Cortex of kidney (tissue), 1 donor: ENCODE results near the gene THRAP3.
"Not testable (repeated sequence)": the region's sequence is repeated elsewhere in the genome, so short reads cannot be mapped to it uniquely, and the experiment has no call there.

ENCODE experiments used
- DNase-seq: peaks from one replicate; lab custom pipeline; 2025; lab: John Stamatoyannopoulos, UW

THRAP3 gene, protein sequence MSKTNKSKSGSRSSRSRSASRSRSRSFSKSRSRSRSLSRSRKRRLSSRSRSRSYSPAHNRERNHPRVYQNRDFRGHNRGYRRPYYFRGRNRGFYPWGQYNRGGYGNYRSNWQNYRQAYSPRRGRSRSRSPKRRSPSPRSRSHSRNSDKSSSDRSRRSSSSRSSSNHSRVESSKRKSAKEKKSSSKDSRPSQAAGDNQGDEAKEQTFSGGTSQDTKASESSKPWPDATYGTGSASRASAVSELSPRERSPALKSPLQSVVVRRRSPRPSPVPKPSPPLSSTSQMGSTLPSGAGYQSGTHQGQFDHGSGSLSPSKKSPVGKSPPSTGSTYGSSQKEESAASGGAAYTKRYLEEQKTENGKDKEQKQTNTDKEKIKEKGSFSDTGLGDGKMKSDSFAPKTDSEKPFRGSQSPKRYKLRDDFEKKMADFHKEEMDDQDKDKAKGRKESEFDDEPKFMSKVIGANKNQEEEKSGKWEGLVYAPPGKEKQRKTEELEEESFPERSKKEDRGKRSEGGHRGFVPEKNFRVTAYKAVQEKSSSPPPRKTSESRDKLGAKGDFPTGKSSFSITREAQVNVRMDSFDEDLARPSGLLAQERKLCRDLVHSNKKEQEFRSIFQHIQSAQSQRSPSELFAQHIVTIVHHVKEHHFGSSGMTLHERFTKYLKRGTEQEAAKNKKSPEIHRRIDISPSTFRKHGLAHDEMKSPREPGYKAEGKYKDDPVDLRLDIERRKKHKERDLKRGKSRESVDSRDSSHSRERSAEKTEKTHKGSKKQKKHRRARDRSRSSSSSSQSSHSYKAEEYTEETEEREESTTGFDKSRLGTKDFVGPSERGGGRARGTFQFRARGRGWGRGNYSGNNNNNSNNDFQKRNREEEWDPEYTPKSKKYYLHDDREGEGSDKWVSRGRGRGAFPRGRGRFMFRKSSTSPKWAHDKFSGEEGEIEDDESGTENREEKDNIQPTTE

DNA sequence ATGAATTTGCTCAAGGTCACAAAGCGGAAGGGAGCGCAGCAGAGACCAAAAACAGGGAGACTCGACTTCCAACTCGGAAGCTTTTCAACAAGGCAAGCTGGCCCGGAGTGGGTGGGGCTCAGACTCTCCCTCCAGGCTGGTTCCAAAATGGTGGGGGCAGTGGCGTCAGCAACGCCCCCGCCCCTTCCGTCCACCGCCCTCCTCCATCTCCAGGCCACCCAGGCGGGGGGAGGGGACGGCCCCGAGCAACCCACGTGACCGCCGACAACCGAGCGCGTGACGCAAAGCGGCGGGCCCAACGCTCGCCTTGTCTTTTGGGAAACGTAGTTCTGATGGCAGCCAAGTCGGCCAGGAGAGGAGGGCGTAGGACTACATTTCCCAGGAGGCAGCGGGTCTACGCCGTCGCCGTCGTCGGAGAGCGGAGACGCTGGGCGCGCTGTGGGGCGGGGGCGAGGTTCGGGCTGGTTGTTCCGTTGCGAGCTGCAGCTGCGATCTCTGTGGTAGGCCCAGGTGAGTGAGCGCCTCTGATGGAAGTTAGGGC, at the start of gene THRAP3:
TSS of gene THRAP3 (plus strand) at position 448 of the 541 bp plus-strand sequence. CDS start 58,121 bp downstream, outside the sequence.
- DNase-seq = peak; percentile 97

DNA sequence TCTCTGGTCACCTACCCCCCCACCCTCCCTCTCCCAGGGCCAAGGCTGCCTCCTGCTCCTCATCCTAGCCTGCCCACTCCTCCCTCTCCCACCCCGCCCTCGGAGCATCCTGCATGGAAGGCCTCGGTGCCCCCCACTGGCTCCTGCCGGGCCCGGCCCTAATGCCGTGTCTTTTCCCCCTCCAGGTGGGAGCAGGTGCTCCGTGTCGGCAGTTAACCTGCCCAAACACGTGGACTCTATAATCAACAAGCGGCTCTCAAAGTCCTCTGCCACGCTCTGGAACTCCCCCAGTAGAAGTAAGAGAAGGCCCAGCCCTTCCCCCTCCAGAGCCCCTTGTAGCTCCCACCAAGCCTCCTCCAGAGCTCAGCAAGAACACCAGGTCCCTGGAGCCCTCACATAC, 49.5 kb upstream of the THRAP3 start:
- DNase-seq = no peak

DNA sequence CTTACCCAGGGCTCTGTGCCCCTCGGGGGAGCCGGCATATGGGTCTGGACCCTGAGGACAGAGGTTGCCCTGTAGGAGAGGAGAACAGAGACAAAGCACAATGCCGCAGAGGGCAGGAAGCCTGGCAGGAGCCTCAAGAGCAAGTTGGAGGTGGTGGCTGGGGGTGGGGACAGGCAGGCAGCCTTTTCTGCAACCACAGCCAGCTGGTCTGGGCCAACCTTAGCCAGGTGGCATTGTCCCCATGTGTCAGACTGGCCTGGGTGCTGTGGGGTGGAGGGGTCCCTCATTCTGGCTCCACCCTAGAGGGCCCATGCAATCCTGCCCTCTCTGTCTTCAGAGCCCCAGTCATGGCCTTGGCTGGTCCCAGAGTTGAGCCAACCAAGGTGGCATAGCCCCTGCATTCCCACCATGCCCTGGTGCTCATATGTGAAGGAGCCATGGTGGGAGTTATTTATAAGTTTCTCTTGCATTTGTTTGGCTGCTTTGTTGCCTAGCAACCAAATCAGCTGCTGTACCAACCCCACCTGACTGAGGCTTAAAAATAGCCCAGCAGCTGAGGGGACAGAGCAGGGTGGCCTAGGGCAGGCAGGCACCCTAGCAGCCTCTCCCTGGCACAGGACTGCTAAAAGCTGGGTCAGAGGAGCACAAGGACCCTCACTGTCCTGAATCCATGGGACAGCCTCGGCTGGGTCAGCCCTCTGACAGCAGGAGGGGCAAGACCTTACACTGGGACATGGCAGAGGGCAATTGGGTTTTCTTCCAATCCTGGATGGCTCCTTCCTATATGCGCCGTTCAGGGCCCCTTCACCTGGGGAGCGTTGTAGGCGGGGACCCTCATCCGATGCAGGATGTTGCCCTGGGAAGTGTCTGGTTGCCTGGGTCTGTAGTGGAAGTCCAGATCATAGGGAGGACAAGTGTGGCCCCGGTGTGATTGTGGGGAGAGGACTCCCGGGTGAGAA, 48.8 kb upstream of the THRAP3 start:
- DNase-seq = no peak

DNA sequence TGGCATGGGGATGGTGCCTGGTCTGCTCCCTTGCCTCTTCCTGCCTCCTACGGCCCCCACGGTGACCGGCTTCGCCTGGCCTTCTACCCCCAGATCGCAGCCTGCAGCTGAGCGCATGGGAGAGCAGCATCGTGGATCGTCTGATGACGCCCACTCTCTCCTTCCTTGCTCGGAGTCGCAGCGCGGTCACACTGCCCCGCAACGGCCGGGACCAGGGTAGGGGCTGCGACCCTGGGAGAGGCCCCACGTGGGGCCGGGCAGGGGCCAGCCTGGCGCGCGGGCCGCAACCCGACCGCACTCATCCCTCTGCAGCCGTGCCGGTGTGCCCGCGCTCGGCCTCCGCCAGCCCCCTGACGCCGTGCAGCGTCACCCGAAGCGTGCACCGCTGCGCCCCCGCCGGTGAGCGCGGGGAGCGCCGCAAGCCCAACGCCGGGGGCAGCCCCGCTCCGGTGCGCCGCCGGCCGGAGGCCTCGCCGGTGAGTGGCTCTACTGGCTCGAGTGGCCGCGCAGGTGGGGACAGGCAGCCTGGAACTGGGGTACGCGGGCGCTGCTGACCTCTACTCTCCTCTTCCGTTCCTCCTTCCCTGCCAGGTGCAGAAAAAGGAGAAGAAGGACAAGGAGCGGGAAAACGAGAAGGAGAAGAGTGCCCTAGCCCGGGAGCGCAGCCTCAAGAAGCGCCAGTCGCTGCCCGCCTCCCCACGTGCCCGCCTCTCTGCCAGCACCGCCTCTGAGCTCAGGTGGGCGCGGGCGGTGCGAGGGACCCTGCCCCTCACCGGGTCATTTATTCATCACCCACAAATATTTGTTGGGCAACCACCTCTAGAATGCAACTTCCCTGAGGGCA, 47.9 kb upstream of the THRAP3 start:
- no peak for DNase-seq

DNA sequence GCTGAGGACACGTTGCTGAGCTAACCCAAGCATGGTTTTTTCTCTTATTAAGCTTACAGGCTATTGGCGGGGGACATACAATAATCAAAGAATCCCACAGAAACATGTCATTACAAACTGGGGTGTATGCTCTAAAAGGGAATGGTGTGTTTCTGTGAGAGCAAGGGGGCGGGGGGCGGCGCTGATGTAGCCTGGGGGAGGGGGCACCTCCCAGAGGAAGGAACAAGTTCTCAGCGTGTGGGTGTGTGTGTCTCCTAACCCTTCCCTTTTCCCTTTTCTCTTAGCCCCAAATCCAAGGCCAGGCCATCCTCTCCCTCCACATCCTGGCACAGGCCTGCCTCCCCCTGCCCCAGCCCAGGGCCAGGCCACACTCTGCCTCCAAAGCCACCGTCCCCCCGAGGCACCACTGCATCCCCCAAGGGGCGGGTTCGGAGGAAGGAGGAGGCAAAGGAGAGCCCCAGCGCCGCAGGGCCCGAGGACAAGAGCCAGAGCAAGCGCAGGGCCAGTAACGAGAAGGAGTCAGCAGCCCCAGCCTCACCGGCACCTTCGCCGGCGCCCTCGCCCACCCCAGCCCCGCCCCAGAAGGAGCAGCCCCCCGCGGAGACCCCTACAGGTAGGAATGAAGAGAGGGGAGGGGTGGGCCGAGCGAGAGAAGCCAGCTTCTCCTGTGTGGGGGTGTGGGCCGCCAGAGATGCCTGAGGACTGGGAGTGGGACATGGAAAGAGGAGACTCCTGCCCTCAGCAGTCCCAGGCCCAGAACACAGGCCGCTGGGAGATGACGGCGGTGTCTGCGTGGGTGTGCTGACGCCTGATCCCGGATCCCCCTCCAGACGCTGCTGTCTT, 46.4 kb upstream of the THRAP3 start:
- DNase-seq = no peak

DNA sequence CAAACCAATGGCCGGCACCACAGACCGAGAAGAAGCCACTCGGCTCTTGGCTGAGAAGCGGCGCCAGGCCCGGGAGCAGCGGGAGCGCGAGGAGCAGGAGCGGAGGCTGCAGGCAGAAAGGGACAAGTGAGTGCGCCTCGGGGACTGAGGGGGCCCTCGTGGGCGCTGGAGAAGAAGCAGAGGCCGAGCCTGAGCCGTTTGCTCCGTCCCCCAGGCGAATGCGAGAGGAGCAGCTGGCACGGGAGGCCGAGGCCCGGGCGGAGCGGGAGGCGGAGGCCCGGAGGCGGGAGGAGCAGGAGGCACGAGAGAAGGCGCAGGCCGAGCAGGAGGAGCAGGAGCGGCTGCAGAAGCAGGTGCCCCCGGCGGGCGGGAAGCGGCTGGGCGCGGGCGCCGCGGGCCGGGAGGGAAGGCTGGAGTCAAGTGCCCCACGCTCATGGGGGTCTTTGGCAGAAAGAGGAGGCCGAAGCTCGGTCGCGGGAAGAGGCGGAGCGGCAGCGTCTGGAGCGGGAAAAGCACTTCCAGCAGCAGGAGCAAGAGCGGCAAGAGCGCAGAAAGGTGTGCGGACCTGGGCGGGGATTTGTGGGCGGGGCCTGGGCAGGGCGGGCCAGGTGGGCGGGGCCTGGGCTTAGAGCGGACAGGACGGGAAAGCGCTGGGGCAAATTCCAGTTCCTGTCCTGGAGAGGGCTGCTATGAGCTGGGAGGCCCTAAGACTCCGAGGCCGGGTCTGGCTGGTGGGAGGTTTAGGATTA, 45.6 kb upstream of the THRAP3 start:
- no peak for DNase-seq

DNA sequence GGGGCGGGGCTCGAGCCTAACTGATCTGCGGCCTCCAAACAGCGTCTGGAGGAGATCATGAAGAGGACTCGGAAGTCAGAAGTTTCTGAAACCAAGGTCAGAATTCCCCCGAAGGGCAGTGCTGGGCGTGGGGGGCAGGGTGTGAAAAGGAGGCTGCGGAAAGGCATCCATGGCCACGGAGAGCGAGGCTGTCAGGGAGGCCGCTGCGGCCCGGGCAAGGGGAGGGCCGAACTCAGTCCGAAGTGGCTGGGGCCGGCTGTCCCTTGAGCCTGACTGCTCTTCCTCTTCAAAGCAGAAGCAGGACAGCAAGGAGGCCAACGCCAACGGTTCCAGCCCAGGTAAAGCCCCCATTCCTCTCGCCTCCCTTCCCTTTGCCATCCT, 45.0 kb upstream of the THRAP3 start:
- no peak for DNase-seq

DNA sequence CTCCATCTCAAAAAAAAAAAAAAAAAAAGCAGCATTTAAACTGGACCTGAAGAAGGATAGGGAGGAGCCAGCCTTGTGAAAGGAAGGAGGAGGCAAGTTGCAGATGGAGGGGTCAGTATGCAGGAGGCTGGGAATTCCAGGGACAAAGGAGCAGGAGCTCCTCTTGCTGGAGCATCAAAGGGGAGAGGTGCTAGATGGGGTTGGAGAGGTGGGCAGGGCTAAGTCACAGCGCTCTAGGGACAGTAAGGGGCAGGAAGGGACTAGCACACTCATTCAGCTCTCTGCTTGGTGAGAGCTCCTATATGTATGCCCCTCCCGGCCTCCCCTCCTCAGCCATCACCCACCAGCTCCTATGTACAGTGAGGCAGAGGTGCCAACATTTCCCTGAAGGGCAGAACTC, 41.5 kb upstream of the THRAP3 start:
- DNase-seq = no peak

DNA sequence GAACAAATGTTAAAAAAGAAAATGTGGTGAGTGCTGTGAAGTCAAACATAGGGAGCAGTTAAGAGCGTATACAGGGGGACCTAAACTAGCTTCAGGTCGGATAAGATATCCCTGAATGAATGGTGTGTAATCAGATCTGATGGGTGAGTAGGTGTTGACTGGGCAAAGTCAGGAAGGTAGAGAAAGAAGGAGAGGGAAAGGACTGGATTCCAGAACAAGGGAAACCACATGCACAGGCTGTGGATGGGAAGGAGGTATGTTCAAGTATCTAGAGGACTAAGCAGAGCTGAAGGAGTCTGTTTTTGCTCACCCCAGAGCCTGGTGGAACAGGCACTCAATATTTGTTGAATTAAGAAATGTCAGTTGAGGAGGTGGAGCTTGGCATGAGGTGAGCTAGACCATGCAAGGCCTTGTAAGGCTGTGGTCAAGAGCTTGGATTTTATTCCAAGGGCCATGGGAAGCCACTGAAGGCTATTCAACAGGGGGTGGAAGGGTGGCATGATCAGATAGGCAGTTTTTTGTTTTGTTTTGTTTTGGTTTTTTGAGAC, 40.9 kb upstream of the THRAP3 start:
- no peak for DNase-seq

DNA sequence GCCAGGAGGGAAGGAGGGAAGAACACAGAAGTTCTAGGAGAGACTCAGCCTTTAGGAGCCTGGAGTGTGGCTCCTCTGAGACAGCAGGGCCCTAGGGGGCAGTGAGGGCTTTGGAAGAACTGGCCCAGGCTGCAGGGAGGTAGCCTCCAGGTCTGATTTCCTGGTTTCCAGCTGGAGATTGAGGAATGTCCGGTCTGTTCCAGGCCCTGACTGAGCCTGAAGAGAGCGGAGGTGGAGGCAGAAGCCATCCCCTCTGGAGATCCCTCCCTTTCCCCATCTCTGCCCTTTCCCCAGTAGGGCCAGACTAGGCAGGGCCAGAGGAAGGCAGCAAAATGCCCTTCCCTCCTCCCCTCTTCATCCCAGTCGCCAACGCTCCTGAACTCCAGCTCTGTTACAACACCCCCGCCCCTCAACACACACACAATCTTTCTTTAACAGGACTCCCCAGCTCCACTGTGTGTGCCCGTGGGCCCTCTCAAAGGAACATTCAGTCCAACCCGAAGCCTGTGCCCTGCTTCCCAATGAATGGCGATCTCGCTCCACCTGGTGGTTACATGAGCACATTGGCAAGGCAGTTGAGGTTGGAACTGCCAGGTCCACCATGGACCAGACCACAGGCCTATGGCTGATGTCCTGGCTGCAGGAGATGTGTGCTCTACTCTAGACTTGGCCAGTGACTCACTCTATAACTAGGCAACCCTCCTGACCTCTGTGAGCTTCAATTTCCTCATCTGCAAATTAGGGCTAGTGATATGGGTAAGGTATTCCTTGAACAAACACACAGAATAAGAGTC, 36.2 kb upstream of the THRAP3 start:
- no peak for DNase-seq

DNA sequence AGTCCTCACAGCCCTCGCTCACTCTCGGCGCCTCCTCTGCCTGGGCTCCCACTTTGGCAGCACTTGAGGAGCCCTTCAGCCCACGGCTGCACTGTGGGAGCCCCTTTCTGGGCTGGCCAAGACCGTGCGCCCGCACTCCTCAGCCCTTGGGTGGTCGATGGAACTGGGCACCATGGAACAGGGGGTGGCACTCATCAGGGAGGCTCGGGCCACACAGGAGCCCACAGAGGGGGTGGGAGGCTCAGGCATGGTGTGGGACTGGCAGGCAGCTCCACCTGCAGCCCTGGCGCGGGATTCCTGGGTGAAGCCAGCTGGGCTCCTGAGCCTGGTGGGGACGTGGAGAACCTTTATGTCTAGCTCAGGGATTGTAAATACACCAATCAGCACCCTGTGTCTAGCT, 27.4 kb upstream of the THRAP3 start:
- not testable (repeated sequence) for DNase-seq

DNA sequence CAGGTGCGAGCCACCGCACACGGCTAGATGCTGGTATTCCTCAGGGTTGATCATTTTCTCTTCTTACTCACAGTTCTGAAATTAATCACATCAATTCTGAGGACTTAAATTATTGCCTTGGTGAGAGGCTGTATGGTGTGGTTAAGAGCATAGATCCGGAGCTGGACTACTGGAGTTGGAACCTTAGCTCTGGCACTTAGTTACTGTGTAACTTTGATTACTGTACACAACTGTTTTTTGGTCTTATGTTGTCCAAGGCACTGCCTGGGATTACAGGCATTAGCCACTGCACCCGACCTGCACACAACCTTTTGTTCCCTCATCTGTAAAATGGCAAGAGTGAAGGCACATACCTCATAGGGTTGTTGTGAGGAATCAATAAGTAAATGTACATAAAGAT, 25.6 kb upstream of the THRAP3 start:
- no peak for DNase-seq

DNA sequence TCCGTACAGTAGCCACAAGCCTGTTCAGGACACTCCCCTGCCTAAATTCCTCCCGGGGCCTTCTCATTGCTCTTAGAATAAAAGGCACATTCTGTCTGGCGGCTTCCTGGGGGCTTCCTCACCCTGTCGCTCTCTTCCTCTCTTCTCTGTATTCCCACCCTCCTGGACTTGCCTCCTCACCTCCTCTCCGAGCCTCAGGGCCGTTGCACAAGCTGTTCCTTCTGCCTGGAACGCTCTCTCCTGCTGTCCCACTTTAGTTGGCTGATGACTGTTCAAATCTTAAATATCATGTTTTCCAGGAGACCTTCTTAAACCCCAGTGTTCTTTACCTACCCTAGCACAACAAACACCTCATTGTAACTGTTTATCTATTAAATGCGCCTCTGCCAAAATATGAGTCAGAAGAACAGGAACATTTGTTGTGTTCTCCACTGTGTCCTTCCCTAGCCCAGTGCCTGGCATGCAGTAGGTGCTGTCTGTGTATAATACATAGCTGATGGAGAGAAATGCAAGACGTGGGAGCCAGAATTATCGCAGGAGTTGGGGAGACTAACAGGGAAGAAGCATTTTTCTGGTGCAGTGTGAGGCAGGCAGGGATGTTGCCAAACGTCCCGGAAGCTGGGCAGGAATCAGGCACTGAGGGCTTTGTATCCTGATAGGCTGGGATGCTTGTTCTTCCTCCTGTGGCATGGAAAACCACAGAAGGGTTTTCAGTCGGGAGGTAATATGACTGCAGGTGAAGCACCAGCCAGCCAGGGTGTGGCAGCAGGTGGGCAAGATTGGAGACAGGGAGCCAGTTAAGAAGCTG, 24.1 kb upstream of the THRAP3 start:
- DNase-seq = no peak

DNA sequence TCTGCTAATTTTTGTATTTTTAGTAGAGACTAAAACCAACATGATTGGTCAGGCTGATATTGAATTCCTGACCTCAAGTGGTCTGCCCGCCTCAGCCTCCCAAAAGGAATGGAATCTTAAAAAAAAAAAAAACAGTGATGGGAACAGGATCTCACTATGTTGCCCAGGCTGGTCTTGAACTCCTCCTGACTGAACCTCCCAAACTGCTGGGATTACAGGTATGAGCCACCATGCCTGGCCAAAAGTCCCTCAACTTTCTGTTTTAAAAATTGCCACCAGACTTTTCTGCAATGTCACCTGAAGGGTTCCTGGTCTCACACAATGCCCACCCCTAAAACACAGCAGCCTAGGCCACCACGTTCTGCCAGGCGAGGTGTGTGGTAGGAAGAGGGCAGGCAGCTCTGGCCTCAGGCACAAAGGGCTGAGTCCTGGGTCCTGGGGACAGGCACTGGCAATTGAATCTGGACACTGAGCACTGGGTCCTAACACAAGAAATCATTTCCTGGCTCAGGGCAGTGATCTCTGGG, 21.2 kb upstream of the THRAP3 start:
- DNase-seq = no peak

DNA sequence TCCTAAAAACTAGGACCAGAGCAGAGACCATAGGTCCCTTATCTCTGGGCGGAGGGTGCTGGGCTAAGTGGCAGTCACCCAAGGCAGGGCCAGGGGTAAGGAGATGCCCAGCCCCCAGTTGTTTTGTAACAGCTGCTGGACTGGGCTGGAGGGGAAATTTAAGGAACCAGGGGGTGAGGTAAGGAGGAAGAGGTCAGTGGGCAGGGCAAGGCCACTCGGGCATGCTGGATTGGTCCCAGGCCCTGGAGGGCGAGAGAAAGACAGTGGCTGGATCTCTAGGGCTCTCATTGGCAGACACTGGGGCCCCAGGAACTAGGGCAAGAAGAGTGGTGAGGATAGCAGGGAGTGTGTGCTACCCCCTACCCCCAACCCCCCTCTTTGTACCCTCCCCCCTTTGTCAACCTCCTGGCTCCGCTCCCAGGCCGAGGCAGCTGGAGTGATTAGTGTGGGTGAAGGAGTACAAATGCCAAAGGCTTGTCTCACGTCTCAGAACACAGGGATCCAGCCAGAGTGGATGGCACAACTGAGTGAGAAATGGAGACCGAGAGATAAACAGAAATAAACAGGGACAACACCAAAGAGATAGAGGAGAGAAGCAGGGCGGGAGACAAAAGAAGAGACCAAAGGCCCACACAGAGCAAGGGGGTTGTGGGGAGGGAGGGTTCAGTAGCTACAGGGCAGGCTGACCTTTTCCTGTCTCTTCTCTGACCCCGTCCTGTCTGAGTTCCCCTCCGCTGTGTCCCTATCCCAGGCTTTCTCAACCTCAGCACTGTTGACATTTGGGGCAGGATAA, 20.5 kb upstream of the THRAP3 start:
- DNase-seq = no peak
